Measurements from ENCODE around the gene ATOH8.

ATOH8 gene

GRCh38 chr2:85795331-85796045, 41.7 kb downstream of the ATOH8 start:
- Histone ChIP-seq H4K20me1 (ENCODE audit: insufficient read depth) (no peaks in the 10 kb centered on the region), H3K36me3 (ENCODE audit: insufficient read depth) (no peaks in the 10 kb centered on the region), H2AFZ (ENCODE audit: low read depth) (no peak overlapping the region), H3K4me1 (ENCODE audit: low read depth, poor library complexity, severe bottlenecking) (peaks cover 11% of the 10 kb centered on the region), H3K9ac (no peak overlapping the region), H3K4me2 (no peak overlapping the region), H3K4me3 (IDR thresholded peaks at IDR 0.05; ENCODE audit: insufficient read depth, low read depth, low read length) (no peak overlapping the region), H3K27me3 (ENCODE audit: insufficient read depth, low read depth) (no peaks in the 10 kb centered on the region; the same call in 1 of the 2 replicates), H3K79me2 (ENCODE audit: insufficient read depth, low read depth) (no peaks in the 10 kb centered on the region), H3K27ac (no peak overlapping the region)
- TF ChIP-seq CTCF (conservative IDR thresholded peaks at IDR 0.05; ENCODE audit: low read depth, low read length), result no peak

GRCh38 chr2:85796046-85796340, 42.2 kb downstream of the ATOH8 start:
- H3K36me3 ChIP-seq (ENCODE audit: insufficient read depth), result no peaks in the 10 kb centered on the region
- no peak overlapping the region for H2AFZ ChIP-seq (ENCODE audit: low read depth)
- H4K20me1 ChIP-seq (ENCODE audit: insufficient read depth), result no peaks in the 10 kb centered on the region
- TF ChIP-seq CTCF (conservative IDR thresholded peaks at IDR 0.05; ENCODE audit: low read depth, low read length), result no peak
- H3K27ac ChIP-seq, result no peak overlapping the region
- H3K4me1 ChIP-seq (ENCODE audit: low read depth, poor library complexity, severe bottlenecking), result peaks cover 15% of the 10 kb centered on the region
- H3K4me2 ChIP-seq, result no peak overlapping the region
- H3K27me3 ChIP-seq (ENCODE audit: insufficient read depth, low read depth), result no peaks in the 10 kb centered on the region; the same call in 1 of the 2 replicates
- no peak overlapping the region for H3K4me3 ChIP-seq (IDR thresholded peaks at IDR 0.05; ENCODE audit: insufficient read depth, low read depth, low read length)
- no peak overlapping the region for H3K9ac ChIP-seq
- no peaks in the 10 kb centered on the region for H3K79me2 ChIP-seq (ENCODE audit: insufficient read depth, low read depth)

GRCh38 chr2:85796341-85797262, 42.8 kb downstream of the ATOH8 start:
- Histone ChIP-seq H3K79me2 (ENCODE audit: insufficient read depth, low read depth) (no peaks in the 10 kb centered on the region), H2AFZ (ENCODE audit: low read depth) (no peak overlapping the region), H3K4me3 (IDR thresholded peaks at IDR 0.05; ENCODE audit: insufficient read depth, low read depth, low read length) (no peak overlapping the region), H3K4me2 (no peak overlapping the region), H3K9ac (no peak overlapping the region), H3K36me3 (ENCODE audit: insufficient read depth) (no peaks in the 10 kb centered on the region), H3K4me1 (ENCODE audit: low read depth, poor library complexity, severe bottlenecking) (peaks cover 15% of the 10 kb centered on the region), H3K27ac (no peak overlapping the region), H4K20me1 (ENCODE audit: insufficient read depth) (no peaks in the 10 kb centered on the region), H3K27me3 (ENCODE audit: insufficient read depth, low read depth) (no peaks in the 10 kb centered on the region; the same call in 1 of the 2 replicates)
- TF ChIP-seq CTCF (conservative IDR thresholded peaks at IDR 0.05; ENCODE audit: low read depth, low read length), result no peak

- Histone ChIP-seq H3K27ac (no peak overlapping the region), H3K27me3 (ENCODE audit: insufficient read depth, low read depth) (no peaks in the 10 kb centered on the region; the same call in 1 of the 2 replicates), H3K79me2 (ENCODE audit: insufficient read depth, low read depth) (no peaks in the 10 kb centered on the region), H2AFZ (ENCODE audit: low read depth) (no peak overlapping the region), H3K4me1 (ENCODE audit: low read depth, poor library complexity, severe bottlenecking) (peaks cover 15% of the 10 kb centered on the region), H3K9ac (no peak overlapping the region), H3K36me3 (ENCODE audit: insufficient read depth) (no peaks in the 10 kb centered on the region), H3K4me3 (IDR thresholded peaks at IDR 0.05; ENCODE audit: insufficient read depth, low read depth, low read length) (no peak overlapping the region), H3K4me2 (no peak overlapping the region), H4K20me1 (ENCODE audit: insufficient read depth) (no peaks in the 10 kb centered on the region)
- no peak for TF ChIP-seq CTCF (conservative IDR thresholded peaks at IDR 0.05; ENCODE audit: low read depth, low read length)
These were observed 43.5 kb downstream of the ATOH8 start for GRCh38 chr2:85797263-85797660.

All from KMS-11 (cell line).